MM.1S (cell line): ENCODE results near the gene LRRC58.
"Not testable (repeated sequence)": the region's sequence is repeated elsewhere in the genome, so short reads cannot be mapped to it uniquely, and the experiment has no call there.

Experiments
- DNase-seq: peaks from one replicate; pipeline ENCODE4 v3.0.0-alpha.2; 2015
- H2AFZ ChIP-seq: fragments of 300-600 bp; sonication (generic); 2 replicates; pipeline ENCODE4 v1.6.0; 2016; ENCODE audit warnings: antibody characterized with exemption, low read length
- H3F3A ChIP-seq: fragments of 300-600 bp; sonication (generic); 2 replicates; pipeline ENCODE4 v1.6.1; 2016; ENCODE audit warnings: mild to moderate bottlenecking, antibody characterized with exemption, low read length, moderate library complexity, mixed read lengths; ENCODE audit not compliant: insufficient read depth
- H3K27ac ChIP-seq: fragments of 300-600 bp; sonication (generic); 2 replicates; pipeline ENCODE4 v1.5.1; 2016; ENCODE audit warnings: mild to moderate bottlenecking, low read length
- H3K27me3 ChIP-seq: fragments of 300-600 bp; sonication (generic); replicated peaks from 2 replicates; pipeline ENCODE4 v1.6.0; 2016; ENCODE audit warnings: low read length; ENCODE audit not compliant: insufficient read depth
- H3K36me3 ChIP-seq: fragments of 300-600 bp; sonication (generic); replicated peaks from 2 replicates; pipeline ENCODE4 v1.6.1; 2016; ENCODE audit warnings: mild to moderate bottlenecking, low read length, mixed read lengths; ENCODE audit not compliant: insufficient read depth
- H3K4me1 ChIP-seq: fragments of 300-600 bp; sonication (generic); 2 replicates; pipeline ENCODE4 v1.6.1; 2016; ENCODE audit warnings: low read length, mixed read lengths
- H3K4me2 ChIP-seq: fragments of 300-600 bp; sonication (generic); 2 replicates; pipeline ENCODE4 v1.6.0; 2016; ENCODE audit warnings: low read depth, low read length
- H3K4me3 ChIP-seq: fragments of 300-600 bp; sonication (generic); 2 replicates; pipeline ENCODE4 v1.5.1; 2016; ENCODE audit warnings: low read length, mixed read lengths
- H3K79me2 ChIP-seq: fragments of 300-600 bp; sonication (generic); 2 replicates; pipeline ENCODE4 v1.6.1; 2016; ENCODE audit warnings: mixed run types, low read length, mixed read lengths
- H3K9ac ChIP-seq: fragments of 300-600 bp; sonication (generic); 2 replicates; pipeline ENCODE4 v1.6.1; 2016; ENCODE audit warnings: low read length, mixed read lengths
- H3K9me2 ChIP-seq: fragments of 300-600 bp; sonication (generic); replicated peaks from 2 replicates; pipeline ENCODE4 v1.6.1; 2016; ENCODE audit warnings: mild to moderate bottlenecking, low read length, mixed read lengths; ENCODE audit not compliant: insufficient read depth
- H3K9me3 ChIP-seq: fragments of 300-600 bp; sonication (generic); replicated peaks from 2 replicates; pipeline ENCODE4 v1.6.1; 2016; ENCODE audit warnings: mild to moderate bottlenecking, low read length, mixed read lengths; ENCODE audit not compliant: insufficient read depth
- H4K20me1 ChIP-seq: fragments of 300-600 bp; sonication (generic); 2 replicates; pipeline ENCODE4 v1.6.1; 2016; ENCODE audit warnings: mild to moderate bottlenecking, low read length, moderate library complexity, mixed read lengths; ENCODE audit not compliant: insufficient read depth
- EZH2 ChIP-seq: fragments of 300-600 bp; sonication (generic); optimal IDR thresholded peaks from 2 replicates; pipeline ENCODE3; 2017; ENCODE audit warnings: low read depth, mild to moderate bottlenecking, antibody characterized with exemption, low read length, mixed read lengths
- EZH2phosphoT487 ChIP-seq: fragments of 300-600 bp; sonication (generic); IDR thresholded peaks from 2 replicates; pipeline ENCODE4 v1.6.1; 2018; ENCODE audit warnings: antibody characterized with exemption, low read length
- TF ChIP-seq, protein P1 (sequence below): fragments of 300-600 bp; sonication (generic); IDR thresholded peaks from 2 replicates; pipeline ENCODE4 v1.5.1; 2016; ENCODE audit warnings: antibody characterized with exemption, low read length, mixed read lengths

Gene LRRC58

GRCh38 chr3:120300971-120301370 lies 48.2 kb downstream of the LRRC58 start:
- Histone ChIP-seq H4K20me1 (no peaks in the 10 kb centered on the region), H3K36me3 (no peaks in the 10 kb centered on the region), H3K9me3 (no peaks in the 10 kb centered on the region), H3K9ac (no peak overlapping the region), H3K27ac (no peak overlapping the region), H3K4me3 (no peak overlapping the region), H3K4me1 (no peaks in the 10 kb centered on the region), H3K27me3 (no peaks in the 10 kb centered on the region), H2AFZ (no peak overlapping the region), H3K79me2 (no peaks in the 10 kb centered on the region), H3K4me2 (no peak overlapping the region), H3K9me2 (no peaks in the 10 kb centered on the region), H3F3A (no peaks in the 10 kb centered on the region)
- no peak for DNase-seq
- TF ChIP-seq, protein P1, sequence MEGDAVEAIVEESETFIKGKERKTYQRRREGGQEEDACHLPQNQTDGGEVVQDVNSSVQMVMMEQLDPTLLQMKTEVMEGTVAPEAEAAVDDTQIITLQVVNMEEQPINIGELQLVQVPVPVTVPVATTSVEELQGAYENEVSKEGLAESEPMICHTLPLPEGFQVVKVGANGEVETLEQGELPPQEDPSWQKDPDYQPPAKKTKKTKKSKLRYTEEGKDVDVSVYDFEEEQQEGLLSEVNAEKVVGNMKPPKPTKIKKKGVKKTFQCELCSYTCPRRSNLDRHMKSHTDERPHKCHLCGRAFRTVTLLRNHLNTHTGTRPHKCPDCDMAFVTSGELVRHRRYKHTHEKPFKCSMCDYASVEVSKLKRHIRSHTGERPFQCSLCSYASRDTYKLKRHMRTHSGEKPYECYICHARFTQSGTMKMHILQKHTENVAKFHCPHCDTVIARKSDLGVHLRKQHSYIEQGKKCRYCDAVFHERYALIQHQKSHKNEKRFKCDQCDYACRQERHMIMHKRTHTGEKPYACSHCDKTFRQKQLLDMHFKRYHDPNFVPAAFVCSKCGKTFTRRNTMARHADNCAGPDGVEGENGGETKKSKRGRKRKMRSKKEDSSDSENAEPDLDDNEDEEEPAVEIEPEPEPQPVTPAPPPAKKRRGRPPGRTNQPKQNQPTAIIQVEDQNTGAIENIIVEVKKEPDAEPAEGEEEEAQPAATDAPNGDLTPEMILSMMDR = no peak

DNA sequence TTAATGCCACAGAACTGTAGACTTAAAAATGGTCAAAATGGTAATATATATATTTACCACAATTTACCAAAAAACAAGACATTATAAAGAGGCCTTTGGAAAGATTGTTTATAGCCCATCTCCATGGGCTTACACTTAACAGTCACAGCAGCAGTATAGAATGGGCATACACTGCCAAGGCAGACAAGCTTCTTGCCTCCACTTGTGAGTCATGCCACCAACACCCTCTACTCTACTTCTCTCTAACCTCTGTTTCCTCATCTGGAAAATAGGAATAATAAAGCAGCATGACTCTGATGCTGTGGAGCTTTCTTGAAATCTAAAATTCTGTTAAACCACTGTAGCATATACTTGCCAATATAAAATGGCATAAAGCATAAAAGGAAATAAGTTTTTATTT lies 49.8 kb downstream of the LRRC58 start:
- Histone ChIP-seq H3K9ac (no peak overlapping the region), H3K9me3 (no peaks in the 10 kb centered on the region), H3K4me1 (no peaks in the 10 kb centered on the region), H3K27ac (no peak overlapping the region), H3K36me3 (no peaks in the 10 kb centered on the region), H3K4me2 (no peak overlapping the region), H3F3A (no peaks in the 10 kb centered on the region), H2AFZ (no peak overlapping the region), H4K20me1 (no peaks in the 10 kb centered on the region), H3K79me2 (no peaks in the 10 kb centered on the region), H3K9me2 (no peaks in the 10 kb centered on the region), H3K4me3 (no peak overlapping the region), H3K27me3 (no peaks in the 10 kb centered on the region)
- DNase-seq = no peak
- TF ChIP-seq, protein P1 = no peak
- TF ChIP-seq EZH2 (no peak), EZH2phosphoT487 (no peak)

GRCh38 chr3:120298996-120299395 lies 50.2 kb downstream of the LRRC58 start:
- H3K79me2 ChIP-seq = no peaks in the 10 kb centered on the region
- no peak overlapping the region for H3K4me2 ChIP-seq
- H3F3A ChIP-seq = no peaks in the 10 kb centered on the region
- TF ChIP-seq, protein P1 = no peak
- no peak for TF ChIP-seq EZH2phosphoT487
- no peak for TF ChIP-seq EZH2
- no peak overlapping the region for H2AFZ ChIP-seq
- H3K4me1 ChIP-seq = no peaks in the 10 kb centered on the region
- H3K4me3 ChIP-seq = no peak overlapping the region
- H3K36me3 ChIP-seq = no peaks in the 10 kb centered on the region
- H4K20me1 ChIP-seq = no peaks in the 10 kb centered on the region
- H3K27me3 ChIP-seq = no peaks in the 10 kb centered on the region
- H3K9me2 ChIP-seq = no peaks in the 10 kb centered on the region
- H3K9me3 ChIP-seq = no peaks in the 10 kb centered on the region
- H3K9ac ChIP-seq = no peak overlapping the region
- no peak overlapping the region for H3K27ac ChIP-seq
- DNase-seq = no peak

GRCh38 chr3:120291552-120291951 lies 57.6 kb downstream of the LRRC58 start:
- not testable (repeated sequence) for H3K4me2 ChIP-seq, H2AFZ ChIP-seq, H3F3A ChIP-seq, H3K4me1 ChIP-seq, H3K36me3 ChIP-seq, H3K27me3 ChIP-seq, H4K20me1 ChIP-seq, H3K79me2 ChIP-seq, H3K9me2 ChIP-seq, H3K9ac ChIP-seq, H3K27ac ChIP-seq, H3K9me3 ChIP-seq, DNase-seq, H3K4me3 ChIP-seq
